Mesothelial cell of epicardium (in vitro differentiated cells): ENCODE measurements around the gene CCL26. TPM values are rescaled to one million over a fixed set of nuclear protein-coding genes. Genes with fewer than 3 reads are reported as not detected.

Experiments used
- DNase-seq, 2 experiments: peaks; one replicate each; pipeline ENCODE4 v3.0.0; 2021; ENCODE audit warnings: low spot score in 2 of 2; ENCODE audit not compliant: unreplicated experiment in 2 of 2
- H3K27ac Mint-ChIP-seq: 2 replicates; pipeline ENCODE4 v1.8.0; 2021; ENCODE audit warnings: mixed read lengths
- H3K27me3 Mint-ChIP-seq: 2 replicates; pipeline ENCODE4 v1.8.0; 2021; ENCODE audit warnings: low read depth, mixed read lengths
- H3K36me3 Mint-ChIP-seq: 2 replicates; pipeline ENCODE4 v1.8.0; 2021; ENCODE audit warnings: mixed read lengths
- H3K4me1 Mint-ChIP-seq: 2 replicates; pipeline ENCODE4 v1.8.0; 2021; ENCODE audit warnings: mixed read lengths
- H3K4me3 Mint-ChIP-seq: 2 replicates; pipeline ENCODE4 v1.8.0; 2021; ENCODE audit warnings: mild to moderate bottlenecking, moderate library complexity, mixed read lengths
- H3K9me3 Mint-ChIP-seq: 2 replicates; pipeline ENCODE4 v1.8.0; 2021; ENCODE audit warnings: mixed read lengths
- CTCF ChIP-seq: fragments of 200-600 bp; sonication (generic); IDR thresholded peaks from one replicate; pipeline ENCODE4 v1.5.0; 2021; ENCODE audit warnings: antibody characterized with exemption; ENCODE audit not compliant: unreplicated experiment
- total RNA-seq: library from RNA; stranded (reverse); gene quantifications from 3 replicates; pipeline ENCODE4 v1.2.1, GENCODE V29; 2021

CCL26 gene
- total RNA-seq, 1 donor from 2014 or later = not detected

GRCh38 chr7:75756206-75756990 lies 15.6 kb downstream of the CCL26 start:
- no peak for DNase-seq
- no peak for TF ChIP-seq CTCF
- Mint-ChIP-seq H3K27me3 (no peaks in the 10 kb centered on the region), H3K4me1 (peaks cover 4% of the 10 kb centered on the region), H3K4me3 (no peak overlapping the region), H3K9me3 (peaks cover 4% of the 10 kb centered on the region), H3K36me3 (no peaks in the 10 kb centered on the region), H3K27ac (no peak overlapping the region)

GRCh38 chr7:75743455-75743859 lies 28.6 kb downstream of the CCL26 start:
- no peak overlapping the region for H3K27ac Mint-ChIP-seq
- H3K9me3 Mint-ChIP-seq = no peaks in the 10 kb centered on the region
- H3K27me3 Mint-ChIP-seq = peaks cover 18% of the 10 kb centered on the region
- TF ChIP-seq CTCF = no peak
- peaks cover 8% of the 10 kb centered on the region for H3K4me1 Mint-ChIP-seq
- no peak overlapping the region for H3K4me3 Mint-ChIP-seq
- no peak for DNase-seq
- no peaks in the 10 kb centered on the region for H3K36me3 Mint-ChIP-seq

DNA sequence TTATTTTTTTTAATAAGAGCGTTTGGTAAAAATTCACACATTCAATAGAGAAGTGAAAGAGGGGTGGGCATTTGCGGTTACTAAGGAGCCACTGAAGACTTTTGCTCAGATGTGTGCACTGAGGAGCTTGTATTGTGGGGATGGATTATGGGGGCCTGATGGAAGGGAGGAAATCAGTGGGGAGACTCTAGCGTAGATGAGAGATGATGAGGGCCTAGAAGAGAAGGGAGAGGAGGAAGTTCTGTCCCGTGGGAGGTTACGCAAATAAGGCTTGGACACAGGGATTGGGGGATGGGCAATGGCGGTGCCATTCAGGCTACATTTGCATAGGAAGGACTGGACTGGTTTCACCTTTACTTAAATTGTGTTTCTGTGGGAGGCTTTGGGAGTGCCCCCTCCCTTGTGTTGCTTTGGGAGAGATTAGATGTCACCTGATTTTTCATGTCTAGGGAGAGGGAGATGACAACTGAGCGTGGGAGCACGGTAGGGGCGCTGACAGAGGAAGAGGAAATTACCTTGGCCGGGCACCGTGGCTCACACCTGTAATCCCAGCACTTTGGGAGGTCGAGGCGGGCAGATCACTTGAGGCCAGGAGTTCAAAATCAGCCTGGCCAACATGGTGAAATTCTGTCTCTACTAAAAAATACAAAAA lies 31.0 kb downstream of the CCL26 start:
- no peaks in the 10 kb centered on the region for H3K36me3 Mint-ChIP-seq
- no peak for TF ChIP-seq CTCF
- H3K27me3 Mint-ChIP-seq = peaks cover 37% of the 10 kb centered on the region
- peak overlapping the region; percentile 12 for H3K4me3 Mint-ChIP-seq
- H3K4me1 Mint-ChIP-seq = peaks cover 18% of the 10 kb centered on the region
- H3K27ac Mint-ChIP-seq = no peak overlapping the region
- DNase-seq = no peak
- H3K9me3 Mint-ChIP-seq = no peaks in the 10 kb centered on the region

GRCh38 chr7:75739796-75740672 lies 32.0 kb downstream of the CCL26 start:
- DNase-seq = no peak

More at GRCh38 chr7:75739796-75740672, 32.0 kb downstream of the CCL26 start:
- H3K27me3 Mint-ChIP-seq = peaks cover 37% of the 10 kb centered on the region
- no peaks in the 10 kb centered on the region for H3K36me3 Mint-ChIP-seq
- no peaks in the 10 kb centered on the region for H3K9me3 Mint-ChIP-seq
- no peak for TF ChIP-seq CTCF
- peak overlapping the region; percentile 93 for H3K27ac Mint-ChIP-seq
- H3K4me1 Mint-ChIP-seq = peaks cover 18% of the 10 kb centered on the region
- peak overlapping the region; percentile 95 for H3K4me3 Mint-ChIP-seq
